ENCODE data around the gene ARTN. TPM values are rescaled to one million over a fixed set of nuclear protein-coding genes. Genes with fewer than 3 reads are reported as not detected.

ARTN gene
- total RNA-seq, 2 experiments from 2014 or later: 0.15 TPM; not detected in 1

GRCh38 chr1:43942411-43942810 lies 8.8 kb downstream of the ARTN start:
- POLR2A ChIA-PET: no interaction called here
- CTCF ChIA-PET: interaction anchor here (8.4 kb wide), 1 partner anchor 7 kb away, joined by 72 read pairs; the partner anchor contains the start of gene ARTN

DNA sequence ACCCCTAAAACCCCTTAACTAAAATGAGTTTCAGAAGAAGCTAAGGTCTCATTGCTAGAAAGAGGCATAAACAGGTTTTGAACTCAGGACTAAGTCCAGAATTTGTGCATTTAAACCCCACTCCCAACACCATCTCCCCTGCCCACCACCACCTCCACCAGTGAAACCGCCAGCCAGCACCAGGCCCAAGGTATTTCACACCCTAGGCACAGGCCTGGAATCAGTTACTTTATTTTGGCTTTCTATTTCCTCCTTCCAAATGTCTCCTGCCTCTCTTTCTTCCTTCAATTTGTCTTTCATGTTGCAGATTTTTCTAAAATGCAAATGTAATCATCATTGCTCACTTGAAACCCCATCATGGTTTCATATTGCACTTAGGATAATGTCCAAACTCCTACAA lies 11.3 kb downstream of the ARTN start:
- CTCF ChIA-PET: interaction anchor here (1.5 to 8.4 kb wide), 2 partner anchors 10 to 181 kb away, joined by 10 to 72 read pairs; partner anchors contain the start of gene ARTN
- POLR2A ChIA-PET: interaction anchor here (1.0 kb wide), 1 partner anchor 415 kb away, joined by 6 read pairs; no protein-coding TSS in a partner anchor

- CTCF ChIA-PET: interaction anchor here (0.8 to 8.4 kb wide), 7 partner anchors 11 to 412 kb away, joined by 3 to 72 read pairs (median 4); partner anchors contain the start of genes ARTN and DPH2
- POLR2A ChIA-PET: interaction anchor here (1.6 kb wide), 1 partner anchor 296 kb away, joined by 5 read pairs; the partner anchor contains the start of gene KDM4A
Observed at GRCh38 chr1:43945674-43946235, 12.2 kb downstream of the ARTN start.

DNA sequence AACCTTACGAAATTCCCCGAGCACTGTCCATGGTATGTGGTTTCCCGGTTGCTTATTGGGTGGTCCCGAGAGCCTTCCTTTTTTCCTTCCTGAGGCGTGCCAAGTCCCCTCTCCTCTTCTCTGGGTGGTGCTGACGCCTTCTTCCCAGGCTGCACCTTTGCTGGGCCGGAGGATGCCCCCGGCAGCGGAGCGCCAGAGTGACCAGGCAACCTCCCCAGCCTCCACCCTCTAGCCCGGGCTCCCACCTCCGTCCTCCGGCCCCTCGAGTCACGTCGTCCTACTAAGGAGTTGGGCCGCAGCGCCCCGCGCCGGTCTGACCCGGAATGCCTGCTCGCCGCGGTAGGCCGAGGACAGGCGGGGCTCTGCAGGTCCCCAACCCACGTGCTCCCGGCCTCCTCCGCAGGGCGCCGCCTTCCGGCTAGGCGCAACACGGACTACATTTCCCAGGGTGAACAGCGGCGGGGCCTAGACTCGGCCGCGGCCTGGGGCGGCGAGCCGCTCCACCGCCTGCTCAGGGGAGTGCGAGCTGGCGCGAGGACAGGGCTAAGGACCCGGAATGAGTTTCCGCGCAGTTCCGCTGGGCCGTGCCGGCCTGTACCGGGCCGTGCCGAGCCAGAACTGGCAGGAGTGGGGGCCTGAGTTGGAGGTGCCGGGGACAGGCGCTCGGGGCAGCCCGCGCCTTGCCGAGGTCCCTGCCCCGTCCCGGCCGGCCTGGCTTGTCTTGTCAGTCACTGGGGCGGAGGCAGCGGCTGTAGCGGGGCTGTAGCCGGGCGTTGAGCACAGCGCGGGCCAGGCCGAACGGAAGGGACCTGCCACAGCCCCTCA lies 12.8 kb downstream of the ARTN start, which contains the start of gene IPO13:
IPO13 (plus strand) TSS at position 715 of the 825 bp plus-strand sequence. CDS start 651 bp downstream, outside the sequence.
- ChIA-PET CTCF (interaction anchor here (0.8 to 8.4 kb wide), 7 partner anchors 11 to 413 kb away, joined by 3 to 72 read pairs (median 4); partner anchors contain the start of genes ARTN and DPH2), POLR2A (interaction anchor here (1.6 kb wide), 1 partner anchor 296 kb away, joined by 5 read pairs; the partner anchor contains the start of gene KDM4A)

DNA sequence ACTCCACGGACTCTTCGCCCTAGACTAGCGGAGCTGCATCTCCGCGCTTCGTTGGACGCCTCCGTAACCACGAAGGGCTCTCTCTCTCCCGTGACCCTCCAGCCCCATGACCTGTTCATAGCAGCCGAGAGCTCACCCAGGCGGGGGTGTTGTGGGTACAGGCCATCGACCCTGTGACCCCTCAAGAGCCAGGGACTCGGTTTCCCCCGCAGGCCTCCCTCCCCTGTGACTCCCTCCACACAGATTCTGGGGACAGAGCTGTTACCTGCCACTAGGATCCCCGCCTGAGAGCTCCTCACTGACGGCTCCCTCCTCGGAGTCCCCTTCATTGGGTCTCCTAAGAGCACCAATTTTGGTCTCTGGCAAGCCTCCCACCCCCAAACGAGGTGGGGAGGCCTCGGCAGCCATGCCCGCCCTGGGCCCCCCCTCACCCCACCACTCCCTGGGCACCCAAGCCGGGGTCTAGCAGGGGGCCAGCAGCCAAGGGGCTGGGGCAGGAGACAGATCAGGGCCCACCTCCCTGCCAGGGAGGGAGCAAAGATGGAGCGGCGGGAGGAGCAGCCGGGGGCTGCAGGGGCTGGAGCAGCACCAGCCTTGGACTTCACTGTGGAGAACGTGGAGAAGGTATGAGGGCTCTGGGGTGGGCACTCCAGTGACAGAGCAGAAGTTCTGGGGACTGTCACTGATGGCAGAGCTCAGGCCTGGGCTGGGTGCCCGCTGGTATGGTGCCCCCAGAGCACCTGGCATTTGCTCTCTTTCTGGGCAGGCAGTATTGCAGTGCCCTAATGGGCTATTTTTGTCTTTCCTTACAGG lies 13.7 kb downstream of the ARTN start:
- ChIA-PET POLR2A (interaction anchor here (1.6 kb wide), 1 partner anchor 297 kb away, joined by 5 read pairs; the partner anchor contains the start of gene KDM4A), CTCF (interaction anchor here (1.2 to 8.4 kb wide), 4 partner anchors 12 to 46 kb away, joined by 3 to 72 read pairs (median 10); partner anchors contain the start of genes ARTN and DPH2)

DNA sequence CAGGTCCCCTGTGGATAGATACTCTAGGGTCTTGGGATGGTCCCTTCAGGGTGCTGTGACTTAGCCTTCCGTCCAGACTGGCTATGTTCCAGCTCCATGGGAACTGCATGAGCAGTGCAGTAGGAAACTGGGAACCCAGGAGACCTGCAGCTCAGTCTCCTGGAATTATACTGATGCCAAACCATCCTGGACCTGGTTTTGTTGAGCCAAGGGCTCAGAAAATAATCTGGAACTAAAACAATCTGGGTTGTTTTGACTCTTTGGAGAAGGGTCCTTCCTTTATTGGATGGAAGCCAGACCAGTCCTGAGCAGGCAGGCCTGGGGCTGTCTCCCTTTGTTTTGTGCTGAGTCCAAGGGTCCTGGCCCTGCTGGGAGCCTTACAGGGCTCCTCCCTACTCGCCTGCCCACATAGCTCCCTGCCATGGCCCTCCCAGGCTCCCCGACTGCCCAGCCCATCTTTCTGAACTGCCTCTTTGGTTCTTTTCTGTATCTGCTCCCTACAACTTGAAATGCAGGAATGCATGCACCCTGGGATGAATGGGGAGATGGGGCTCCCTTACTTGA lies 14.4 kb downstream of the ARTN start:
- CTCF ChIA-PET: interaction anchor here (2.6 to 8.4 kb wide), 2 partner anchors 13 to 22 kb away, joined by 16 to 72 read pairs; partner anchors contain the start of genes ARTN and DPH2
- POLR2A ChIA-PET: interaction anchor here (0.6 to 1.0 kb wide), 2 partner anchors 42 to 98 kb away, joined by 4 to 5 read pairs; no protein-coding TSS in a partner anchor

GRCh38 chr1:43949678-43950077 lies 16.1 kb downstream of the ARTN start:
- ChIA-PET CTCF (interaction anchor here (1.2 to 8.4 kb wide), 2 partner anchors 15 to 186 kb away, joined by 3 to 72 read pairs; partner anchors contain the start of gene ARTN), POLR2A (no interaction called here)

GRCh38 chr1:43951021-43951985 lies 17.7 kb downstream of the ARTN start:
- ChIA-PET POLR2A (no interaction called here), CTCF (no interaction called here)

DNA sequence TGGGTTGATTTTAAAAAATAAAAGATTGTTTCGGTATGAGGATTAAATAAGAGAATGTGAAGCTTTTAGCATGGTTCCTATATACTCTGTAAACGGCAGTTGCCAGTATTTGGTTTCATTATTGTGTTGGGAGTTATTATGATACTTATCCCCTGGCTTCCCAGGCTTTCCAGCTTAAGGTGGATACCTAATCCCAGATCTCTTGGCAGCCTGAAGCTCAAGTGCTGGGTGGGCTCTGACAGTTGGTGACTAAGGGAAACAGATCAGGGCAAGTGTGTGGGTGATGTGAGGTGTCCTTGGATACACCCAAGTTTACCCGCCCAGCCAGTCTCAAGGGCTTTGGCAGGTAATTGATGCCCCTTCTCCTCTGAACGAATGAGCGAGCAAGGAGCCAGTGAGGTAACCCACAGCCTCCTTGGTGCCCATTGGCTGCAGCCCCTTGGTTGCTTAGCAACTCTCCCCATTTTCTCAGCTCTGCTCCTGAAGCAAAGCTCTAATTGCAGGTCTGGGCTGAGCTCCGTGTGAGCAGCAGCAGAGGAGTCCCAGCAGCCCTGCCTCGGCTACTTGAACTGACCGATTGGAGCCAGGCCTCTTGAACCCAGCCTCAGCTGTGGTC lies 19.2 kb downstream of the ARTN start:
- ChIA-PET POLR2A (interaction anchor here (0.5 kb wide), 1 partner anchor 728 kb away, joined by 4 read pairs; no protein-coding TSS in a partner anchor), CTCF (interaction anchor here (0.5 to 0.6 kb wide), 2 partner anchors 93 to 127 kb away, joined by 3 read pairs; no protein-coding TSS in a partner anchor)

- ChIA-PET CTCF (no interaction called here), POLR2A (interaction anchor here (0.5 to 0.6 kb wide), 2 partner anchors 14 to 728 kb away, joined by 3 to 4 read pairs; no protein-coding TSS in a partner anchor)
Observed at GRCh38 chr1:43953361-43953760, 19.8 kb downstream of the ARTN start.

- CTCF ChIA-PET: no interaction called here
Observed at GRCh38 chr1:43954036-43954435, 20.4 kb downstream of the ARTN start.

GRCh38 chr1:43956234-43956633 lies 22.6 kb downstream of the ARTN start:
- ChIA-PET POLR2A (no interaction called here), CTCF (interaction anchor here (1.2 to 1.7 kb wide), 2 partner anchors 21 to 22 kb away, joined by 3 to 4 read pairs; partner anchors contain the start of gene ARTN)

More at GRCh38 chr1:43954036-43954435, 20.4 kb downstream of the ARTN start:
- POLR2A ChIA-PET: interaction anchor here (0.6 kb wide), 1 partner anchor 13 kb away, joined by 3 read pairs; no protein-coding TSS in a partner anchor

GRCh38 chr1:43957407-43958040 lies 23.9 kb downstream of the ARTN start:
- ChIA-PET CTCF (no interaction called here), POLR2A (no interaction called here)

DNA sequence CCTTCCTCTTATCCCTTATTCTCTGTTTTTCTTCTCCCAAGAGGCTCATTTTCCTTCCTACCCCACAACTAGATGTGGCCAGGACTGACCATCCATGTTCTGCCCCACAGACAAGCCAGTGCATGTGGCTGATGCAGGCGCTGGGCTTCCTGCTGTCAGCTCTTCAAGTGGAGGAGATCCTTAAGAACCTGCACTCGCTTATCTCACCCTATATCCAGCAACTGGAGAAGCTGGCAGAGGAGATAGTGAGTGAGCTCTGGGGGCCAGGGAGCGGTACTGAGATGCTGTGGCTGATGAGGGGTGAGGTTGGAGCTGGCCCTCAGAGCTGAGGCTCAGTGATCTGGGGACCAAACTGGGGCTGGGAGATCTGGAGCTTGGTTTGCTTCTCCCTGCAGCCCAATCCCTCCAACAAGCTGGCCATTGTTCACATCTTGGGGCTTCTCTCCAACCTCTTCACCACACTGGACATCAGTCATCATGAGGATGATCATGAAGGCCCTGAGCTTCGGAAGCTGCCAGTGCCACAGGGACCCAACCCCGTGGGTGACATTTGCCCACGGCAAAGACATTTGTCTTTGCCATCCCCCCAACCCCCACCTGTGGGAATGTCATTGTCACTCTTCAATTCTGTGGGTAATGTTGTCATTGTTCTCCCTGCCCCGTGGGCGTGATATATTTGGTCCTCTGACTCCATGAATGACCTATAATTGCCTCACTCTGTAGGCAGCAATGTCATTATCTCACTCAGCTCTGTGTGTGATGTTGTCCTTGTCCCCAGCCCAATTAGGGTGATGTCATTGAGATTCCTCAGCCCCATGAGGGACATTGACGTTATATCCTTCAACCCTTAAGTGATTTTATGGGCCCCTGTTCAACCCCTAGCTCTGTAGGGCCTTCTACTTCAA lies 25.0 kb downstream of the ARTN start:
- CTCF ChIA-PET: no interaction called here
- POLR2A ChIA-PET: no interaction called here

DNA sequence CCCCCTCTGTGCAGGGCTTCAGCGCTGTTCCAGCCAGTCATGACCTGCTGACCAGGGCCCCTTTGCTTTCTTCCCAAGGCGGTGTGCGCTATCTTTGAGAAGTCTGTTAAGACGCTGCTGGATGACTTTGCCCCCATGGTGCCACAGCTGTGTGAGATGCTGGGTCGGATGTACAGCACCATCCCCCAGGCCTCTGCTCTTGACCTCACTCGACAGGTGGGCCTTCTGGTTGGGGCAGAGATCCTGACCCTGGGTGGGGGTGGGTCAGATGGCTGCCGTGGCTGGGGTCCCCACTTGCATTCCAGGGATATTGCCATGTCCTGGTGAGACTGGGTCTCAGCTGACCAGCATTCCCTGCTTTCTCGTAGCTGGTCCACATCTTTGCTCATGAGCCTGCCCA lies 27.2 kb downstream of the ARTN start:
- ChIA-PET CTCF (no interaction called here), POLR2A (no interaction called here)

Data from activated CD8-positive, alpha-beta memory T cell treated with anti-CD3 and anti-CD28 coated beads for 36 hours (primary cell).